ENCODE measurements around the gene CYTH1. TPM values are rescaled to one million over a fixed set of nuclear protein-coding genes. Genes with fewer than 3 reads are reported as not detected.

Gene CYTH1
- polyA plus RNA-seq, 1 of the 3 experiments (the other 2 are of a cell fraction) = 23.8 TPM

DNA sequence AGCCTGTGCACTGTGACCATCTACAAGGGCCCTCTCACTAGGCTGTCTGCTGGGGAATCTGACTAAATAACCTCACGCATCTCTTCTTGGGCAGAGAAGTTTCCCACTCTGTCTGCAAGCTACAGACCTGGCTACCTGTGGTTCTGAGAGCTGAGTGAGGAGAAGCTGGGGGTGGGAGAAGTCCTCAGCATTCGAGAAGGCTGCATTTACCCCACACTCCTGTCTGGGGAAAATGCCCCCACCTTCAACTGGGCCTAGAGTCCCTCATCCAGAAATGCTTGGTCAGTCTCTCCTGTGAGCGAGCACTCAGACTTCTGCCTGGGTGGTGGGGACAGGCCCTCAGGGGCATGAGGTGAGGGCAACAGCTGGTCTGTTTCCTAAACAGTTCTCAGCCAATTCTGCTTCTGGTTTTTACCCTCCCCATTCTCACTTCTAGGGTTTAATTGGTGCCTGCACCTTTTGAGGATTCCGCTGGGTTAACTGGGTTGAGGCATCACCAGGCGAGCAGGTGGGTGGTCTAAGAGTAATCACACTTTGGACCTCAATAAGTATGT lies 98.6 kb downstream of the CYTH1 start (continued):
- TF ChIP-seq, protein P1, sequence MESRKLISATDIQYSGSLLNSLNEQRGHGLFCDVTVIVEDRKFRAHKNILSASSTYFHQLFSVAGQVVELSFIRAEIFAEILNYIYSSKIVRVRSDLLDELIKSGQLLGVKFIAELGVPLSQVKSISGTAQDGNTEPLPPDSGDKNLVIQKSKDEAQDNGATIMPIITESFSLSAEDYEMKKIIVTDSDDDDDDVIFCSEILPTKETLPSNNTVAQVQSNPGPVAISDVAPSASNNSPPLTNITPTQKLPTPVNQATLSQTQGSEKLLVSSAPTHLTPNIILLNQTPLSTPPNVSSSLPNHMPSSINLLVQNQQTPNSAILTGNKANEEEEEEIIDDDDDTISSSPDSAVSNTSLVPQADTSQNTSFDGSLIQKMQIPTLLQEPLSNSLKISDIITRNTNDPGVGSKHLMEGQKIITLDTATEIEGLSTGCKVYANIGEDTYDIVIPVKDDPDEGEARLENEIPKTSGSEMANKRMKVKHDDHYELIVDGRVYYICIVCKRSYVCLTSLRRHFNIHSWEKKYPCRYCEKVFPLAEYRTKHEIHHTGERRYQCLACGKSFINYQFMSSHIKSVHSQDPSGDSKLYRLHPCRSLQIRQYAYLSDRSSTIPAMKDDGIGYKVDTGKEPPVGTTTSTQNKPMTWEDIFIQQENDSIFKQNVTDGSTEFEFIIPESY (IDR thresholded peaks at IDR 0.05; ENCODE audit: borderline replicate concordance, low read depth) = no peak
- TF ChIP-seq RXRA (IDR thresholded peaks at IDR 0.05; ENCODE audit: borderline replicate concordance, low read depth) = no peak
- TF ChIP-seq TAF1 (IDR thresholded peaks at IDR 0.05; ENCODE audit: borderline replicate concordance, low read depth, low read length) = no peak
- no peak for TF ChIP-seq NRF1 (IDR thresholded peaks at IDR 0.05; ENCODE audit: low read depth, low read length)
- no peak for TF ChIP-seq MEF2A (IDR thresholded peaks at IDR 0.05; ENCODE audit: borderline replicate concordance, low read depth)
- TF ChIP-seq, protein P2, sequence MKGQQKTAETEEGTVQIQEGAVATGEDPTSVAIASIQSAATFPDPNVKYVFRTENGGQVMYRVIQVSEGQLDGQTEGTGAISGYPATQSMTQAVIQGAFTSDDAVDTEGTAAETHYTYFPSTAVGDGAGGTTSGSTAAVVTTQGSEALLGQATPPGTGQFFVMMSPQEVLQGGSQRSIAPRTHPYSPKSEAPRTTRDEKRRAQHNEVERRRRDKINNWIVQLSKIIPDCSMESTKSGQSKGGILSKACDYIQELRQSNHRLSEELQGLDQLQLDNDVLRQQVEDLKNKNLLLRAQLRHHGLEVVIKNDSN (IDR thresholded peaks at IDR 0.05; ENCODE audit: borderline replicate concordance, low read depth) = no peak
- no peak for TF ChIP-seq SMC3 (IDR thresholded peaks at IDR 0.05; ENCODE audit: low read depth, low read length)
- no peak for TF ChIP-seq MXI1 (IDR thresholded peaks at IDR 0.05; ENCODE audit: low read depth, low read length)

DNA sequence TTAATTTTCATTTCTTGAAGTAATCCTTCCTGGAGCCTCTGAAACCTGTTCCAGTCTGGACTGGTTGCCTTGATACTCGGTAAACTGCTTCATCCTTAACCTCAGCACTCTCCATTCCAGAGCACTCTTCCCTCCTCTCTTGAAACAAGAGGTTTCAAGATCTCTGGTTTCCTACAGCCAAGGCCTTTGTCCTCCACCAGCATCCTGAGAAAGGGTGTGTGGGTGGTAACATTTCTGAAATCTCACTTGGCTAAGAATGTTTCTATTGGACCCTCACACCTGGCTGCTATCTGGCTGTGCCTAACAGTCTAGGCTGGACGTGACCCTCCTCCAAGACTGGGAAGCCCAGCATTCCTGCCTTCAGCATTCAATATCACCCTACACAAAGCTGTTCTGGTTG lies 99.7 kb downstream of the CYTH1 start:
- Histone ChIP-seq H3K79me2 (ENCODE audit: insufficient read depth) (no peaks in the 10 kb centered on the region; the same call in 1 of the 2 replicates), H3K9ac (no peak overlapping the region), H3K4me2 (no peak overlapping the region), H2AFZ (ENCODE audit: low read depth) (no peak overlapping the region), H3F3A (replicated peaks; ENCODE audit: insufficient read depth) (peaks cover 14% of the 10 kb centered on the region), H3K27ac (ENCODE audit: low read depth in 2 of 2, low read length in 1 of 2) (peak overlapping the region in 1 of 2 experiments; percentile 89; a peak in 2 of 4 replicates), H4K20me1 (ENCODE audit: insufficient read depth) (no peaks in the 10 kb centered on the region), H3K27me3 (ENCODE audit: insufficient read depth) (no peaks in the 10 kb centered on the region), H3K4me1 (ENCODE audit: control insufficient read depth in 1 of 2, insufficient read depth in 2 of 2, low read depth in 1 of 2, low read length in 1 of 2) (peaks cover 7 to 10% of the 10 kb centered on the region in 2 experiments; a peak in 3 of 4 replicates), H3K4me3 (ENCODE audit: low read depth in 2 of 2, low read length in 1 of 2) (no peak overlapping the region), H3K9me2 (no peaks in the 10 kb centered on the region), H3K9me3 (no peaks in the 10 kb centered on the region), H3K36me3 (replicated peaks in 1 of 2; ENCODE audit: control insufficient read depth in 1 of 2, insufficient read depth in 2 of 2, low read length in 1 of 2) (peaks cover 17 to 65% of the 10 kb centered on the region in 2 experiments)
- POLR2A ChIA-PET = no interaction called here
- CTCF ChIA-PET = no interaction called here
- TF ChIP-seq NFIC (IDR thresholded peaks at IDR 0.05; ENCODE audit: borderline replicate concordance) (no peak), POLR2AphosphoS5 (IDR thresholded peaks at IDR 0.05; ENCODE audit: low read depth, low read length) (no peak), CHD2 (IDR thresholded peaks at IDR 0.05; ENCODE audit: low read length, partially characterized antibody) (no peak), SMC3 (IDR thresholded peaks at IDR 0.05; ENCODE audit: low read depth, low read length) (no peak), TCF12 (IDR thresholded peaks at IDR 0.05) (no peak), MEF2A (IDR thresholded peaks at IDR 0.05; ENCODE audit: borderline replicate concordance, low read depth) (no peak)
- TF ChIP-seq, protein P3, sequence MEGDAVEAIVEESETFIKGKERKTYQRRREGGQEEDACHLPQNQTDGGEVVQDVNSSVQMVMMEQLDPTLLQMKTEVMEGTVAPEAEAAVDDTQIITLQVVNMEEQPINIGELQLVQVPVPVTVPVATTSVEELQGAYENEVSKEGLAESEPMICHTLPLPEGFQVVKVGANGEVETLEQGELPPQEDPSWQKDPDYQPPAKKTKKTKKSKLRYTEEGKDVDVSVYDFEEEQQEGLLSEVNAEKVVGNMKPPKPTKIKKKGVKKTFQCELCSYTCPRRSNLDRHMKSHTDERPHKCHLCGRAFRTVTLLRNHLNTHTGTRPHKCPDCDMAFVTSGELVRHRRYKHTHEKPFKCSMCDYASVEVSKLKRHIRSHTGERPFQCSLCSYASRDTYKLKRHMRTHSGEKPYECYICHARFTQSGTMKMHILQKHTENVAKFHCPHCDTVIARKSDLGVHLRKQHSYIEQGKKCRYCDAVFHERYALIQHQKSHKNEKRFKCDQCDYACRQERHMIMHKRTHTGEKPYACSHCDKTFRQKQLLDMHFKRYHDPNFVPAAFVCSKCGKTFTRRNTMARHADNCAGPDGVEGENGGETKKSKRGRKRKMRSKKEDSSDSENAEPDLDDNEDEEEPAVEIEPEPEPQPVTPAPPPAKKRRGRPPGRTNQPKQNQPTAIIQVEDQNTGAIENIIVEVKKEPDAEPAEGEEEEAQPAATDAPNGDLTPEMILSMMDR (IDR thresholded peaks at IDR 0.05) = no peak
- TF ChIP-seq, protein P4, sequence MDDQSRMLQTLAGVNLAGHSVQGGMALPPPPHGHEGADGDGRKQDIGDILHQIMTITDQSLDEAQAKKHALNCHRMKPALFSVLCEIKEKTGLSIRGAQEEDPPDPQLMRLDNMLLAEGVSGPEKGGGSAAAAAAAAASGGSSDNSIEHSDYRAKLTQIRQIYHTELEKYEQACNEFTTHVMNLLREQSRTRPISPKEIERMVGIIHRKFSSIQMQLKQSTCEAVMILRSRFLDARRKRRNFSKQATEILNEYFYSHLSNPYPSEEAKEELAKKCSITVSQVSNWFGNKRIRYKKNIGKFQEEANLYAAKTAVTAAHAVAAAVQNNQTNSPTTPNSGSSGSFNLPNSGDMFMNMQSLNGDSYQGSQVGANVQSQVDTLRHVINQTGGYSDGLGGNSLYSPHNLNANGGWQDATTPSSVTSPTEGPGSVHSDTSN (IDR thresholded peaks at IDR 0.05) = no peak
- no peak for DNase-seq
- WGBS (ENCODE audit: low lambda C conversion rate) = 97% methylated on average over 2 of the region's 2 CpGs
